Stimulated activated CD4-positive, alpha-beta T cell treated with anti-CD3 and anti-CD28 coated beads, Interleukin-1b, Interleukin-23, amount 100 ng/mL, for 48 hours (primary cell): ENCODE results near the gene HSD17B3.

Experiments
- DNase-seq: peaks from one replicate; pipeline ENCODE4 v3.0.0-alpha.2; 2020

Gene HSD17B3

GRCh38 chr9:96232164-96232538 is 69.8 kb downstream of the HSD17B3 start:
- no peak for DNase-seq

DNA sequence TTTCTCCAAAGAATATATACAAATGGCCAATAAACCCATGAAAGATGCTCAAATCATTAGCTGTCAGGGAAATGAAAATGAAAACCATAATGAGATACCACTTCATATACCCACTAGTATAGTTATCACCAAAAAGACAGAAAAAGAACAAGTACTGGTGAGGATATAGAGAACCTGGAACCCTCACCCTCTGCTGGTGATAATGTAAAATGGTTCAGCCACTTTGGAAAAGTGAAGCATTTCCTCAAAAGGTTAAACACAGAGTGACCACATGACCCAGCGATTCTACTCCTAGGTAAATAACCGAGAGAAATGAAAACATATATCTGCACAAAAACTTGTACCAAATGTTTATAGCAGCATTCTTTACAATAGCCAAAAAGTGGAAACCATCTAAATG is 72.0 kb downstream of the HSD17B3 start:
- no peak for DNase-seq

DNA sequence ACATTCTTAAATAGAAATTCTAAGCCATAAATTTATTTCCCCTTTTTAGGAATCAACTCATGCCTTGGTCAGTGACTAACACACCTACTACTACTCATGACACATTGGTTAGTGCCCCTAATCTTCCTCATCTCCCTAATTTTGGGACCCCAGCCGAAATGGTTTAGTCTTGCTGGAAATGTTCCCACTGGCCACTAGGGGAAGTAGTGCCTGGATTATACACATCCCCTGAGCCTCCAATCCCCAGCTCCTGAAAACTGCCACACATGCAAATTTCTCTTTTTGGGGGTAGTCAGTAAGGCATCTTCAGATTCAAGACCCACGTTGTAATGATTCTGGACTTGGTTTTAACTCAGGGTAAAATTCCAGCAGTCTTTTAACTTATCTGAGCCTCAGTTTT is 79.8 kb downstream of the HSD17B3 start:
- no peak for DNase-seq

- no peak for DNase-seq
These were observed 82.1 kb downstream of the HSD17B3 start for GRCh38 chr9:96219900-96220257.

- DNase-seq, result peak; percentile 16
These were observed 82.7 kb downstream of the HSD17B3 start for GRCh38 chr9:96219026-96219899.

DNA sequence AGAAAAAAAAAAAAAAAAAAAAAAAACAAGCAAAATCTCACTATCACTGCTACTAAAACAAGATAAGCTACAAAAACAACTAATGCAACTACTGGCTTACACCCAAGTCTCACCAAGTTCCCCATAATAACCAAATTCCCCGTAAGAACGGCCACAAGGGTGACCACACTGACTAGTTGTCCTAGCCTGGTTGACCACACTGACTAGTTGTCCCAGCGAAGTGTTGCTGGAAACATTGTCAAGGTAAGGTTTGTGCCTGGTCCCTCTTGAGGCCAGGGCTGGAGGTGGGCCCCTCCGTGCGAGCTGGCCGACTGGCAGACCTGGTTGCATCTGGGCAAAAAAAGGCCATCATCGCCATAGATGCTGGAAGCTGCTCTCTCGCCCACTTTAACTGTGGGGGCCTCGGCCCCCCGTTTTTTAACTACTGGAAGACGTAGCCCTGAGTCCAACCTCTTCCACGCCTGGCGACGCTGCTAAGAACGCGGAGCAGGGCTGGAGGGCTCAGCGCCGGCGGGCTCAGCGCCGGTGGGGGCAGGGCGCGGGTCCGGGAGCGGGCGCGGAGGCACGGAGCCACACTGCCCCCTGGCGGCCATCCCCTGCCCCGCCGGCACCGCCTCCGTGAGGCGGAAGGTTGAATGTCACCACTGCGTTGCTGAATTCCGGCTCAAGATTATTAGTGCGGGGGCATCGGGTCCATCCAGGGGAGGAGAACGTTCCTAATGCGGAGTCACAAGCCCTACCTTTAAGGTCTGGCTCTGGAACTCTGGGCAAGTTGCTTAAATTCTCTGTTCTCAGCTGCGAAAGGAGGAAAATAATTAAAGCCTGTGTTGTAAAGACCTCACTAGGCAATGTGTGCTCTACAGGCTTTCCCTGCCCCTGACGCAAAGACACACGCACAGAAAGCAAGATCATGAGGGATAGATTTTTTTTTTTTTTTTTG is 84.0 kb downstream of the HSD17B3 start:
- peak; percentile 74 for DNase-seq

GRCh38 chr9:96217294-96217707 is 84.7 kb downstream of the HSD17B3 start:
- DNase-seq, result no peak

- no peak for DNase-seq
These were observed 85.4 kb downstream of the HSD17B3 start for GRCh38 chr9:96216583-96216982.

- DNase-seq, result no peak
These were observed 86.1 kb downstream of the HSD17B3 start for GRCh38 chr9:96215841-96216240.

GRCh38 chr9:96214635-96215034 is 87.3 kb downstream of the HSD17B3 start:
- no peak for DNase-seq

- no peak for DNase-seq
These were observed 92.3 kb downstream of the HSD17B3 start for GRCh38 chr9:96209407-96210271.

- DNase-seq, result no peak
These were observed 95.7 kb downstream of the HSD17B3 start for GRCh38 chr9:96206156-96206751.

DNA sequence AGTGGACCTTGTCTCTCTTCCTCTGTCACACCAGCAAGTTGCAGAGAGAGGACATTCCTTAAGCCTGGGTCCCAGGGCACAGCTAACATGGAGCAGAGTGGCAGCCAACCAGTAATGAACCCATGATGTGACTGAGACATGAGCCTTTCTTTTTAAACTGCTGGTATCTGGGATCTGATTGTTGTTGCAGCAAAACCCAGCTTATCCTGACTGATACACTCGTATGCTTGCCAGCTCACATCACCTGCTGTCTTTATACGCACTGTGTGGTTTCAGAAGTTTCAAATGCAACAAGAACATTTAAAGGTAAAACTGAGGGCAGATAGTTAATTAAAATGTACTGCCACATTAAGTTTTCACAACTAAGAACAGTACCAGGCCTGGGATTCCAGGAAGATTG is 97.1 kb downstream of the HSD17B3 start:
- DNase-seq, result no peak

GRCh38 chr9:96203867-96204501 is 98.0 kb downstream of the HSD17B3 start:
- DNase-seq, result no peak

DNA sequence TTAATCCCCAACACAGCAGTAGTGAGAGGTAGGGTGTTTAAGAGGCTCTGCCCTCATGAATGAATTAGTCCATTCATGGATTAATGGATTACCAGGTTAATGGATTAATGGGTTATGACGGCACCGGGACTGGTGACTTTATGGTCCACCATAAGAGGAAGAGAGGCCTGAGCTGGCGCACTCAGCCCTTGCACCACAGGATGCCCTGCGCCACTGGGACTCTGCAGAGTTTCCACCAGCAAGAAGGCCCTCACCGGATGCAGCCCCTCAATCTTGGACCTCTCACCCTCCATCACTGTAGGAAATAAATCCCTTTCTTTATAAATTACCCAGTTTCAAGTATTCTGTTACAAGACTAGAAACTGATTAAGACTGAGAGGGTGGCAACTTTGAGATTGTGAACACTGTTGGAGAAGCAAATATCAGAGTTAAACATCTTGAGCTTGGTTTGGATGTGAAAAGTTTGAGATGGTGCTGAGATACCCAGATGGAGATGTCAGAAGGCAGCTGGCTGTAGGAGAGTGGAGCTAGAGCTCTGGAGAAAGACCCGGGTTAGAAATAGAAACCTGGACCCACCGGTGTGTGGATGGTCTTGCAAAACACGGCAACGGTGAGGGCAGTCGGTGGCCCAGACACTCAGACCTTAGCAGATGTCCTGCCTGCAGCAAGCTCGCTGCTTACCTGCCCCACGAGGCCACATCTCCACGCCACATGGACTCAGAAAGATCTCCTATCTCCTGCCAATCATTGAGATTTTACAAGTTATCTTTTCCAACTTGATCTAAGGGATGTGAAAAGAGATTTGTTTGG is 98.8 kb downstream of the HSD17B3 start:
- no peak for DNase-seq

DNA sequence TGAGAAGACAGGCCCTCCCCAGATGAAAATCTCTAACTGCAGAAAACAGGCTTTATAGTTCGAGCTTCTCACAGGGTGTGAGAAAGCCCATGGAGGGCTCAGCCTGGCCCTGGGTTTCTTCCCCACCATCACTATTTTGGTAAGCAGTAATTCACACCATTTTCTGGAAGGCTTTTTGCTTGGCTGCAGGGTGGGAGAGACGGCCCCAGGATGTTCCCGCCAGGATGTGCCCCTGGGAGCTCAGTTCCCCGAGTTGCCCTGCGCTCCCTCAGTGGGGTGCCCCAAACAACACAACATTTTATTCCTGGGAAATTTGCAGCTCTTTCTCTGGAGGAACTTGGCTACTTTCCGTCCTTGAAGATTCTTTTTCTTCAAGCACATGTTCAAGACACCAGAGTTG is 100.8 kb downstream of the HSD17B3 start:
- DNase-seq, result no peak

DNA sequence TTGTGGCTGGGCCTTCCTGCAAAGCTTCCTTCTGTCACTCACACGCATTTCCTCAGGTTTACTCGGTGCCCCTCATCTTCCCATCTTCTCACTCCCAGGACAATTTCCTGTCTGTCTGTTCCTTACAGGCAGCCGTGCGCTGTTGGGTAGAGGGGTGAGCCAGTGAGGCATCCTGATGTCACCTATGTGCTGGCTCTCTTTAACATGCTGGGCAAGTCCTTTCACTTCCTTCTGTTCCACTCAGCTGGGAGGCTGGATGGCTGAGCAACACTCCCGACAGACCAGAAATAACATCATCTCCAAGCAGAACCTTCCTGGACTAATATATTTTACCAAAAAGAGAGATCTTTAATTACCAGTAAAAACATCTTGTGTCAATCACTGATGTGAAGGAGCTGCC is 103.0 kb downstream of the HSD17B3 start:
- no peak for DNase-seq

GRCh38 chr9:96195541-96195940 is 106.4 kb downstream of the HSD17B3 start:
- DNase-seq, result no peak

DNA sequence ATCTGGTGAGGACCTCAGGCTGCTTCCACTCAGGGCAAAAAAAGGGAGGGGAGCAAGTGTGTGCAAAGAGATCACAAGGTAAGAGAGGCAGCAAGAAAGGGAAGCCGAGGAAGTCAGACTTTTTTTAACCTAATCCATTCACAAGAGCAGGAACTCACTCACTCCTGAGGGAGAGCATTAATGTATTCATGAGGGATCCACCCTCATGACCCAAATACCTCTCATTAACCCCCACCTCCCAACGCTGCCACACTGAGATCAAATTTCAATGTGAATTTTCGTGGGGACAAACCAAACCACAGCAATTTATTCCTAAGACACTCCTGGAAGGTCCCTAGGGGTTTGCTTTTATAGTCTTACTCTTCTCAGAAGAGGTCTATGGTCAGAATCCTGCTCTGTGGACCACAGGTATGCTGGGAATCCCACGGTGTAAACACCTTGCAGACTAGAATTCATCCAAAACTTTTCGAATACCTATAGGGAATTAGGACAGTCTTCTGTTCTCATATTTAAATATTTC is 108.7 kb downstream of the HSD17B3 start:
- DNase-seq, result no peak

DNA sequence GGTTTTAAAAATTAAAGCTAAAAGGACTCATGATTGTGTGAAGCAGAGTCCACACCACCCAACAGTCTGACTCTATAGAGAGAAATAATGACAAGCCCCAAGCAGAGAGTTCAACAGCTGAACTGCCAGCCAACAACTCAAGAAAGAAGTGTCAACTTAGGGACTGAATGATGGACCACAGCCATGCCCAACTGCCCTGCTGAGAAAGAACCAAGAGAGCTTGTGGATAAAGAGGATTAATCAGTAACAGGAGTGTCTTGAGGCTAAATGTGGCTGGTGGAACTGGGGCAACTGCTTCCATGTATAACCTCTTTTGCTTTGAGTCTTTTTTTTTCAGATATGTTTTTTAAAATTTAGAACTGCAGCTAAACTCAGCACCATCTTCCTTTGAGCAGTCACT is 109.3 kb downstream of the HSD17B3 start:
- no peak for DNase-seq

GRCh38 chr9:96189995-96190394 is 112.0 kb downstream of the HSD17B3 start:
- no peak for DNase-seq
